H9 (cell line): ENCODE measurements around the gene TEX28. TPM values are rescaled to one million over a fixed set of nuclear protein-coding genes. Genes with fewer than 3 reads are reported as not detected.

Experiments used
- DNase-seq: peaks from one replicate; pipeline ENCODE4 v3.0.0-alpha.2; 2017
- H2AFZ ChIP-seq: one replicate; pipeline ENCODE4 v1.6.1; 2013; ENCODE audit warnings: mild to moderate bottlenecking, low read length, control low read depth, moderate library complexity
- H2AK5ac ChIP-seq: 2 replicates; pipeline ENCODE4 v1.6.1; 2013; ENCODE audit warnings: low read length, control low read depth, mixed read lengths; ENCODE audit not compliant: insufficient read length
- H2BK120ac ChIP-seq: one replicate; pipeline ENCODE4 v1.6.1; 2013; ENCODE audit warnings: low read depth, mild to moderate bottlenecking, low read length, control low read depth, inconsistent platforms; ENCODE audit not compliant: poor library complexity, severe bottlenecking
- H2BK12ac ChIP-seq: 2 replicates; pipeline ENCODE4 v1.6.1; 2013; ENCODE audit warnings: low read length, control low read depth, mixed read lengths, low read depth; ENCODE audit not compliant: insufficient read length
- H2BK15ac ChIP-seq: 2 replicates; pipeline ENCODE4 v1.6.1; 2013; ENCODE audit warnings: low read depth, low read length, control low read depth
- H2BK20ac ChIP-seq: one replicate; pipeline ENCODE4 v1.6.1; 2013; ENCODE audit warnings: low read depth, mild to moderate bottlenecking, low read length, control low read depth, inconsistent platforms; ENCODE audit not compliant: poor library complexity, severe bottlenecking
- H2BK5ac ChIP-seq: 2 replicates; pipeline ENCODE4 v1.6.1; 2013; ENCODE audit warnings: low read length, control low read depth, mixed read lengths; ENCODE audit not compliant: insufficient read length
- H3K14ac ChIP-seq: 2 replicates; pipeline ENCODE4 v1.6.1; 2013; ENCODE audit warnings: low read length, control low read depth; ENCODE audit not compliant: insufficient read depth
- H3K18ac ChIP-seq: 2 replicates; pipeline ENCODE4 v1.6.1; 2013; ENCODE audit warnings: low read depth, mild to moderate bottlenecking, mixed read lengths, low read length, control low read depth; ENCODE audit not compliant: insufficient read length
- H3K23ac ChIP-seq: 2 replicates; pipeline ENCODE4 v1.6.1; 2013; ENCODE audit warnings: low read length, control low read depth, mixed read lengths, low read depth; ENCODE audit not compliant: insufficient read length
- H3K23me2 ChIP-seq: 2 replicates; pipeline ENCODE4 v1.6.1; 2013; ENCODE audit warnings: low read depth, mild to moderate bottlenecking, mixed read lengths, low read length, control low read depth; ENCODE audit not compliant: insufficient read length, poor library complexity, severe bottlenecking
- H3K27ac ChIP-seq: 2 replicates; pipeline ENCODE4 v1.5.1; 2013; ENCODE audit warnings: low read length, control low read depth, mixed read lengths, low read depth; ENCODE audit not compliant: insufficient read length
- H3K27me3 ChIP-seq: 2 replicates; pipeline ENCODE4 v1.6.1; 2013; ENCODE audit warnings: low read length, control low read depth, inconsistent platforms; ENCODE audit not compliant: insufficient read depth
- H3K4ac ChIP-seq: 2 replicates; pipeline ENCODE4 v1.6.1; 2013; ENCODE audit warnings: low read depth, mild to moderate bottlenecking, control low read depth, inconsistent platforms, low read length, moderate library complexity
- H3K4me1 ChIP-seq: 2 replicates; pipeline ENCODE4 v1.6.1; 2013; ENCODE audit warnings: low read length, control low read depth, inconsistent platforms; ENCODE audit not compliant: insufficient read depth
- H3K4me2 ChIP-seq: 2 replicates; pipeline ENCODE4 v1.6.1; 2013; ENCODE audit warnings: low read length, control low read depth, mixed read lengths; ENCODE audit not compliant: insufficient read length, insufficient read depth
- H3K56ac ChIP-seq: 2 replicates; pipeline ENCODE4 v1.6.1; 2013; ENCODE audit warnings: low read depth, mild to moderate bottlenecking, mixed read lengths, low read length, control low read depth; ENCODE audit not compliant: insufficient read length
- H3K79me1 ChIP-seq: 2 replicates; pipeline ENCODE4 v1.6.1; 2013; ENCODE audit warnings: low read depth, mild to moderate bottlenecking, moderate library complexity, low read length, control low read depth, inconsistent platforms; ENCODE audit not compliant: insufficient read depth, poor library complexity, severe bottlenecking
- H3K79me2 ChIP-seq: 2 replicates; pipeline ENCODE4 v1.6.1; 2013; ENCODE audit warnings: low read length, control low read depth, inconsistent platforms; ENCODE audit not compliant: insufficient read depth
- H3K9ac ChIP-seq: 2 replicates; pipeline ENCODE4 v1.6.1; 2013; ENCODE audit warnings: low read length, control low read depth, mixed read lengths; ENCODE audit not compliant: insufficient read length; ENCODE audit errors: extremely low read depth
- H3K9me3 ChIP-seq: one replicate; pipeline ENCODE4 v1.6.1; 2013; ENCODE audit warnings: low read depth, low read length, inconsistent platforms; ENCODE audit not compliant: control insufficient read depth
- H3T11ph ChIP-seq: one replicate; pipeline ENCODE4 v1.6.1; 2013; ENCODE audit warnings: mild to moderate bottlenecking, low read length, control low read depth, inconsistent platforms
- H4K20me1 ChIP-seq: one replicate; pipeline ENCODE4 v1.6.1; 2013; ENCODE audit not compliant: control insufficient read depth, insufficient read length, insufficient read depth
- H4K5ac ChIP-seq: 2 replicates; pipeline ENCODE4 v1.6.1; 2013; ENCODE audit warnings: low read depth, mild to moderate bottlenecking, mixed read lengths, low read length, control low read depth; ENCODE audit not compliant: insufficient read length
- H4K8ac ChIP-seq: replicated peaks from 2 replicates; pipeline ENCODE4 v1.6.1; 2013; ENCODE audit warnings: low read length, control low read depth, mixed read lengths, low read depth; ENCODE audit not compliant: insufficient read length
- H4K91ac ChIP-seq: 2 replicates; pipeline ENCODE4 v1.6.1; 2013; ENCODE audit warnings: low read depth, mild to moderate bottlenecking, moderate library complexity, mixed read lengths, low read length, control low read depth; ENCODE audit not compliant: insufficient read length
- H3K27ac Mint-ChIP-seq, 3 experiments: 2 replicates in 2 of 3; 3 replicates in 1 of 3; pipeline ENCODE4 v1.8.0; 2020 to 2021; ENCODE audit warnings: mixed read lengths in 3 of 3, mild to moderate bottlenecking in 1 of 3, moderate library complexity in 1 of 3
- H3K27me3 Mint-ChIP-seq: 2 replicates; pipeline ENCODE4 v1.8.0; 2021; ENCODE audit warnings: low read depth, mild to moderate bottlenecking, moderate library complexity, mixed read lengths
- H3K36me3 Mint-ChIP-seq, 3 experiments: 2 replicates in 2 of 3; 3 replicates in 1 of 3; pipeline ENCODE4 v1.8.0; 2020 to 2021; ENCODE audit warnings: low read depth in 3 of 3, mixed read lengths in 3 of 3; ENCODE audit not compliant: insufficient read depth in 1 of 3
- H3K4me1 Mint-ChIP-seq, 2 experiments: 2 replicates each; pipeline ENCODE4 v1.8.0; 2020; ENCODE audit warnings: mixed read lengths in 2 of 2
- H3K4me3 Mint-ChIP-seq, 2 experiments: 2 replicates in 1 of 2; 3 replicates in 1 of 2; pipeline ENCODE4 v1.8.0; 2020 to 2021; ENCODE audit warnings: mild to moderate bottlenecking in 2 of 2, mixed read lengths in 2 of 2, moderate library complexity in 1 of 2
- H3K9me3 Mint-ChIP-seq, 2 experiments: 2 replicates in 1 of 2; 3 replicates in 1 of 2; pipeline ENCODE4 v1.8.0; 2020; ENCODE audit warnings: mild to moderate bottlenecking in 2 of 2, mixed read lengths in 2 of 2, moderate library complexity in 1 of 2
- WGBS: extraction: QIAGEN DNeasy Blood & Tissue Kit; methylation state at CpG from one replicate; pipeline ENCODE4 v1.1.7; 2013; ENCODE audit warnings: missing lambda C conversion rate, low lambda C conversion rate, mixed read lengths; ENCODE audit not compliant: insufficient read length; ENCODE audit errors: extremely low coverage; 5-methylcytosine and 5-hydroxymethylcytosine counted together
- total RNA-seq: library from RNA; stranded (reverse); gene quantifications from 2 replicates; pipeline ENCODE4 v1.2.1, GENCODE V29; 2021
- TF ChIP-seq, protein P1 (sequence below): fragments of 200-600 bp; sonication (generic); conservative IDR thresholded peaks from 3 replicates; pipeline ENCODE4 v1.8.0; 2021; ENCODE audit warnings: antibody characterized with exemption, mild to moderate bottlenecking

TEX28 gene
- total RNA-seq, 1 experiment from 2014 or later: not detected

DNA sequence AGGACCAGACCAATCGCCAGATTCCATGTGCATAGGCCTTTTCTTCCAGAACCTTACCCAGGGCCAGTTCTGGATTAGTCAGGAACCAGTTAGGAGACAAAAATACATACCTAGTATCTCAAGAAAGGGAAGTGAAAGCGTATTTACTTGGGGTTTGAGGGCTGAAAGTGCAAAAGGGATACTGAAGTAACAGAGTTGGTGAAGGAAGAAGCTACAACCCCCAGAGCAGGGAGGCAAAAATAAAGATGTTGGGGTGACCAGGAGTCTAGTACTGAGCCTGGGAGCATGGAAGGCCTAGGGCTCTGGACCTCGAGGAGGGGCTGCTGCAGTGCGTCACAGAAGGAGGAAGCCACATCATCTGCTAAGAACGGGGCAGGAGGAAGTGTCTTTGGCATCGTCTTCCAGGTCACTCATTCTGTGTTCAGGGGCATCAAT lies 38.9 kb upstream of the TEX28 start:
- Histone ChIP-seq H4K5ac (no peak overlapping the region), H2BK20ac (no peak overlapping the region), H3K4me1 (no peaks in the 10 kb centered on the region), H3K18ac (no peak overlapping the region), H3K56ac (no peak overlapping the region), H3K27me3 (no peaks in the 10 kb centered on the region), H2BK12ac (no peak overlapping the region), H4K8ac (no peak overlapping the region), H3K14ac (no peak overlapping the region), H3K9ac (no peak overlapping the region), H2BK120ac (no peak overlapping the region), H3K9me3 (peaks cover 28% of the 10 kb centered on the region), H3K79me1 (no peaks in the 10 kb centered on the region), H2AFZ (no peak overlapping the region), H3K4ac (no peak overlapping the region), H3K4me2 (no peak overlapping the region), H4K20me1 (no peaks in the 10 kb centered on the region), H2AK5ac (no peak overlapping the region), H3K27ac (no peak overlapping the region), H3K23me2 (no peaks in the 10 kb centered on the region), H3T11ph (no peak overlapping the region), H3K79me2 (no peaks in the 10 kb centered on the region), H2BK5ac (no peak overlapping the region), H2BK15ac (no peak overlapping the region), H4K91ac (no peak overlapping the region), H3K23ac (no peak overlapping the region)
- Mint-ChIP-seq H3K36me3 (peaks cover 0 to 6% (median 2%) of the 10 kb centered on the region in 3 experiments; a peak in 3 of 7 replicates), H3K27me3 (peaks cover 7% of the 10 kb centered on the region), H3K4me3 (no peak overlapping the region), H3K4me1 (peaks cover 4 to 6% of the 10 kb centered on the region in 2 experiments; a peak in 3 of 4 replicates), H3K9me3 (peaks cover 62 to 65% of the 10 kb centered on the region in 2 experiments), H3K27ac (no peak overlapping the region)
- no peak for DNase-seq
- TF ChIP-seq, protein P1, sequence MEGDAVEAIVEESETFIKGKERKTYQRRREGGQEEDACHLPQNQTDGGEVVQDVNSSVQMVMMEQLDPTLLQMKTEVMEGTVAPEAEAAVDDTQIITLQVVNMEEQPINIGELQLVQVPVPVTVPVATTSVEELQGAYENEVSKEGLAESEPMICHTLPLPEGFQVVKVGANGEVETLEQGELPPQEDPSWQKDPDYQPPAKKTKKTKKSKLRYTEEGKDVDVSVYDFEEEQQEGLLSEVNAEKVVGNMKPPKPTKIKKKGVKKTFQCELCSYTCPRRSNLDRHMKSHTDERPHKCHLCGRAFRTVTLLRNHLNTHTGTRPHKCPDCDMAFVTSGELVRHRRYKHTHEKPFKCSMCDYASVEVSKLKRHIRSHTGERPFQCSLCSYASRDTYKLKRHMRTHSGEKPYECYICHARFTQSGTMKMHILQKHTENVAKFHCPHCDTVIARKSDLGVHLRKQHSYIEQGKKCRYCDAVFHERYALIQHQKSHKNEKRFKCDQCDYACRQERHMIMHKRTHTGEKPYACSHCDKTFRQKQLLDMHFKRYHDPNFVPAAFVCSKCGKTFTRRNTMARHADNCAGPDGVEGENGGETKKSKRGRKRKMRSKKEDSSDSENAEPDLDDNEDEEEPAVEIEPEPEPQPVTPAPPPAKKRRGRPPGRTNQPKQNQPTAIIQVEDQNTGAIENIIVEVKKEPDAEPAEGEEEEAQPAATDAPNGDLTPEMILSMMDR: no peak
- WGBS: no CpG with 5 or more reads among the region's 6 CpGs
